Endothelial cell (in vitro differentiated cells): ENCODE measurements around the gene RIN3. TPM values are rescaled to one million over a fixed set of nuclear protein-coding genes. Genes with fewer than 3 reads are reported as not detected.

Experiments used
- DNase-seq: peaks from one replicate; pipeline ENCODE4 v3.0.0; 2021; ENCODE audit warnings: low spot score
- H3K27ac Mint-ChIP-seq: one replicate; pipeline ENCODE4 v1.8.0; 2021; ENCODE audit warnings: mixed read lengths, inconsistent platforms; ENCODE audit not compliant: unreplicated experiment
- H3K27me3 Mint-ChIP-seq: one replicate; pipeline ENCODE4 v1.8.0; 2021; ENCODE audit warnings: mild to moderate bottlenecking, moderate library complexity, mixed read lengths, inconsistent platforms; ENCODE audit not compliant: unreplicated experiment
- H3K36me3 Mint-ChIP-seq: one replicate; pipeline ENCODE4 v1.8.0; 2021; ENCODE audit warnings: mild to moderate bottlenecking, low read depth, mixed read lengths, inconsistent platforms; ENCODE audit not compliant: unreplicated experiment
- H3K4me1 Mint-ChIP-seq: one replicate; pipeline ENCODE4 v1.8.0; 2021; ENCODE audit warnings: mild to moderate bottlenecking, mixed read lengths, inconsistent platforms; ENCODE audit not compliant: unreplicated experiment
- H3K4me3 Mint-ChIP-seq: one replicate; pipeline ENCODE4 v1.8.0; 2021; ENCODE audit warnings: mild to moderate bottlenecking, mixed read lengths, inconsistent platforms; ENCODE audit not compliant: unreplicated experiment
- H3K9me3 Mint-ChIP-seq: one replicate; pipeline ENCODE4 v1.8.0; 2021; ENCODE audit warnings: mixed read lengths, inconsistent platforms; ENCODE audit not compliant: unreplicated experiment
- total RNA-seq: library from RNA; stranded (reverse); fragmentation: NEBNext Ultra II Directional; extraction: Animal tissue kit (Norgen Biotek cat#: 25700); gene quantifications from one replicate; pipeline ENCODE4 v1.2.1, GENCODE V29; 2021; ENCODE audit not compliant: unreplicated experiment
- TF ChIP-seq, protein P1 (sequence below): fragments of 200-600 bp; sonication (generic); IDR thresholded peaks from one replicate; pipeline ENCODE4 v1.5.0; 2021; ENCODE audit warnings: antibody characterized with exemption; ENCODE audit not compliant: unreplicated experiment

RIN3 gene
- total RNA-seq, 1 donor from 2014 or later = 25.8 TPM

DNA sequence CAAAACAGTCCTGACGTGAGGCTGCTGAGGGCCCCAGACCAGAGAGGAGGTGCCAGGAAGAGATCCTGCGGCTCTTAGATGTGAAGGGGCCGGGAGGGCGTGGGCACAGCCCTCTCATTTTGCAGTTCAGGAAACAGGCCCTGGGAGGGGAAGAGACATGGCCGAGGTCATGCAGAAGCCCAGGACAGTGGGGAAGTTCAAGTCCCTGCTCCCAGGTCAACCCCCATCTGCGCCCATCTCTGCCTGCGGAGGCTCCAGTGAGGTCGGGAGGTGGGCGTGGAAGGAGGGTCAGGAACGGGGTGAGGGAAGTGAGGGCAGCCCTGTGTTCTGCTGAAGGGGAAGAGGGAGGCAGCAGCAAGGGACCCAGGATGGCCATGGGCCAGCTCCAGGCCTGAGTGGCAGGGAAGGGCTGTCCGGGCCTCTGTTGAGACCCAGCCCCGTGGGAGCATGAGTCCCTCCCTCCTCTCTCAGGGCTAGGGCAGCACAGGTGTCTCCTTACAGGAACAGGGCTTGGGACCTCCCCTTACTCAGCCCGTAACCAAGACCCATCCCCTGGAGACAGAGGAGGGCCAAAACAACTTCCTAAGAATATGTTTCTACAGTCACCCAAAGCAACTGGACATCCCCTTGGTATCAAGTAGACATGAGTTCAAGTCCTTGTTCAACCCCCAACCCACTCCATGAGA, 144.0 kb downstream of the RIN3 start:
- H3K36me3 Mint-ChIP-seq = peaks cover 50% of the 10 kb centered on the region
- peaks cover 5% of the 10 kb centered on the region for H3K4me1 Mint-ChIP-seq
- TF ChIP-seq, protein P1, sequence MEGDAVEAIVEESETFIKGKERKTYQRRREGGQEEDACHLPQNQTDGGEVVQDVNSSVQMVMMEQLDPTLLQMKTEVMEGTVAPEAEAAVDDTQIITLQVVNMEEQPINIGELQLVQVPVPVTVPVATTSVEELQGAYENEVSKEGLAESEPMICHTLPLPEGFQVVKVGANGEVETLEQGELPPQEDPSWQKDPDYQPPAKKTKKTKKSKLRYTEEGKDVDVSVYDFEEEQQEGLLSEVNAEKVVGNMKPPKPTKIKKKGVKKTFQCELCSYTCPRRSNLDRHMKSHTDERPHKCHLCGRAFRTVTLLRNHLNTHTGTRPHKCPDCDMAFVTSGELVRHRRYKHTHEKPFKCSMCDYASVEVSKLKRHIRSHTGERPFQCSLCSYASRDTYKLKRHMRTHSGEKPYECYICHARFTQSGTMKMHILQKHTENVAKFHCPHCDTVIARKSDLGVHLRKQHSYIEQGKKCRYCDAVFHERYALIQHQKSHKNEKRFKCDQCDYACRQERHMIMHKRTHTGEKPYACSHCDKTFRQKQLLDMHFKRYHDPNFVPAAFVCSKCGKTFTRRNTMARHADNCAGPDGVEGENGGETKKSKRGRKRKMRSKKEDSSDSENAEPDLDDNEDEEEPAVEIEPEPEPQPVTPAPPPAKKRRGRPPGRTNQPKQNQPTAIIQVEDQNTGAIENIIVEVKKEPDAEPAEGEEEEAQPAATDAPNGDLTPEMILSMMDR = no peak

DNA sequence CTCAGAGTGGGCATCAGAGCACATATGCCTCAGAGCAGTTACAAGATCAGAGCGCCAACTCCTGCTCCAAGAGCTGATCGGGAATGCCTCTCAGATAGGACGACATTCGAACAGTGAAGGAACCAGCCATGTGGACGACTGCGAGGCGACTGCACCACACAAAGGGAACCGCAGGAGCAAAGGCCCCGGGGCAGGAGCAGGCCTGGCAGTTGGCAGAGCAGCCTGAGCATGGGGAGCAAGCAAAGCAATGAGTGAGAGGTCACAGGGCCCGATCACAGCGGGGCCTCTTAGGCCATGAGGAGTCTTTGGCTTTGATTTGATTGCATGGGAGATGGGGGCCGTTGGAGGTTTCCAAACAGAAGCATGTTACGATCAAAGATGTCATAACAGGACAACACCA, 144.6 kb downstream of the RIN3 start:
- no peak for DNase-seq
- TF ChIP-seq, protein P1 = no peak
- Mint-ChIP-seq H3K4me3 (no peak overlapping the region), H3K9me3 (no peaks in the 10 kb centered on the region), H3K4me1 (peaks cover 5% of the 10 kb centered on the region), H3K36me3 (peaks cover 52% of the 10 kb centered on the region), H3K27me3 (peaks cover 10% of the 10 kb centered on the region), H3K27ac (no peak overlapping the region)

More for the DNA sequence above, 144.0 kb downstream of the RIN3 start:
- H3K27me3 Mint-ChIP-seq = peaks cover 10% of the 10 kb centered on the region
- no peaks in the 10 kb centered on the region for H3K9me3 Mint-ChIP-seq
- DNase-seq = no peak
- H3K27ac Mint-ChIP-seq = no peak overlapping the region
- no peak overlapping the region for H3K4me3 Mint-ChIP-seq

DNA sequence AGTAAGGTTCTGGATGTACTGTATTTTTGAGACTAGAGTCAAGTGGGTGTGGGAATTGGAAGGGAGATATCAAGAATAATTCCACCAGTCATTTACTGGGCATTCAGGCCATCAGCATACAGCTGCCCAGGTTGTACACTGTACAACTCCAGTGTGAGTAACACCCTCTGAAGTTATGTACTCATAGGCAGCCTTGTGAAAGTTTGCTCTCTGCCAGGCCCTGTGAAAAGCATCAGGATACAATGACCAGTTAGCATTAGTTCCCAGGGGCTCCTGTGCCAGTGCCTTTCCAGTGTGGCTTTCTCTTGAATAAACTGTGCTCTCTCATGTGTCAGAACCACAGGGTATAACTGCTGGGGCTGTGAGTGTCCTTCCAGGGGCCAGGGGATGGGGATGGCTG, 145.1 kb downstream of the RIN3 start:
- DNase-seq = no peak
- TF ChIP-seq, protein P1 = no peak
- Mint-ChIP-seq H3K27ac (no peak overlapping the region), H3K4me3 (no peak overlapping the region), H3K9me3 (no peaks in the 10 kb centered on the region), H3K27me3 (peaks cover 10% of the 10 kb centered on the region), H3K4me1 (peaks cover 5% of the 10 kb centered on the region), H3K36me3 (peaks cover 49% of the 10 kb centered on the region)

DNA sequence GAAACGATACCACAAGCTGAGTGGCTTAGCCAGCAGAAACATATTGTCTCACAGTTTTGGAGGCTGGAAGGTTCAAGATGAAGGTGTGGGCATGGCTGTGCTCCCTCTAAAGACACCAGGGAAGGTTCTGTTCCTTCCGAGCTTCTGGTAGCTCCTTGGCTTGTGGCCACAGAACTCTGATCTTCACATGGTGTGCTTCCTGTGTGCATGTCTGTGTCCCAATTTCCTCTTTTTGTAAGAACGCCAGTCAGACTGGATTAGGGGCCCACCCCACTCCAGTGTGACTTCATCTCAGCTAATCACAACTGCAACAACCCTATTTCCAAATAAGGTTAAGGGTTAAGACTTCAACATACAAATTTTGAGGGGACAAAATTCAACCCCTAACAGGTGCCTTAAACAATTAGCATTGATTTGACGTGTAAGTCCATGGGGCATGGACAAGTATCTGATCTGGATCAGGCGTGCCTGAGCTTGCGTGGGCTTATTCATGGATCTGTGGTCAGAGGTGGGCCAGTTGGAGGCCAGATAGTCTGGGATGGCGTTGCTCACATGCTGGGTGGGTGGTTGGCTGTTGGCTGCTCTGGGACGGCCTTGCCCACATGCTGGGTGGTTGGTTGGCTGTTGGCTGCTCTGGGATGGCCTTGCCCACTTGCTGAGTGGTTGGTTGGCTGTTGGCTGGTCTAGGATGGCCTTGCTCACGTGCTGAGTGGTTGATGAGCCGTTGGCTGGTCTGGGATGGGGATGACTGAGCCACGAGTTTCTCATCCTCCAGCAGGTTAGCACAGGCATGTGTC, 146.4 kb downstream of the RIN3 start:
- Mint-ChIP-seq H3K9me3 (no peaks in the 10 kb centered on the region), H3K4me1 (peaks cover 5% of the 10 kb centered on the region), H3K36me3 (peaks cover 52% of the 10 kb centered on the region), H3K4me3 (peak overlapping the region; percentile 31), H3K27ac (no peak overlapping the region), H3K27me3 (peaks cover 10% of the 10 kb centered on the region)
- DNase-seq = no peak
- TF ChIP-seq, protein P1 = no peak

DNA sequence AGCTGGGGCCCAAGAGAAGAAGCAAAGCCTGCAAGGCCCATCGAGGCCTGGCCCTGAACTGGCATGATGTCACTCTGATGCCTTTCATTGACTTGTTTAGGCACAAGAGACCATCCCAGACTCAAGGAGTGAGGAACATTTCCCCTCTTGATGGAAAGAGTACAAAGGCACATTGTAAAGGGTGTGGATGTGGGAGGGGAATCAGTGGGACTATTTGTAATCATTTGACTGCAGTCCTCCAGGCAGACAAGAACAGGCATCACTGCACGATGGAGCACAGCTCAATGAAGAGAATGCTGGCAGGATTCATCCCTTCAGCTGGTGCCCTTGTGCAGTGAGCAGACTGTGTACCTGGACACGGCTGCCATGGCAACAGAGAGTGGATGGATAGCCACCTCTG, 147.0 kb downstream of the RIN3 start:
- Mint-ChIP-seq H3K36me3 (peaks cover 50% of the 10 kb centered on the region), H3K27me3 (peaks cover 8% of the 10 kb centered on the region), H3K4me1 (peaks cover 7% of the 10 kb centered on the region), H3K27ac (no peak overlapping the region), H3K4me3 (no peak overlapping the region), H3K9me3 (no peaks in the 10 kb centered on the region)
- TF ChIP-seq, protein P1 = no peak
- DNase-seq = no peak
